Astrocyte of the cerebellum (primary cell): Measurements from ENCODE around the gene SCG2.

Source experiments
- DNase-seq: peaks from one replicate; pipeline ENCODE4 v3.0.0-alpha.2; 2011; ENCODE audit warnings: low read depth
- H3K4me3 ChIP-seq: 2 replicates; pipeline ENCODE4 v1.5.1; 2011; ENCODE audit warnings: mild to moderate bottlenecking, low read depth, low read length, moderate library complexity
- in situ Hi-C: cut with HindIII; loops from 2 replicates; pipeline ENCODE4 v1.10.0; 2017; ENCODE audit warnings: low sequenced_read_pairs
- TF ChIP-seq, protein P1 (sequence below): IDR thresholded peaks from 2 replicates; pipeline ENCODE4 v1.5.1; 2012; ENCODE audit warnings: low read length, low read depth, moderate library complexity, mild to moderate bottlenecking; ENCODE audit errors: missing control alignments

SCG2 gene

DNA sequence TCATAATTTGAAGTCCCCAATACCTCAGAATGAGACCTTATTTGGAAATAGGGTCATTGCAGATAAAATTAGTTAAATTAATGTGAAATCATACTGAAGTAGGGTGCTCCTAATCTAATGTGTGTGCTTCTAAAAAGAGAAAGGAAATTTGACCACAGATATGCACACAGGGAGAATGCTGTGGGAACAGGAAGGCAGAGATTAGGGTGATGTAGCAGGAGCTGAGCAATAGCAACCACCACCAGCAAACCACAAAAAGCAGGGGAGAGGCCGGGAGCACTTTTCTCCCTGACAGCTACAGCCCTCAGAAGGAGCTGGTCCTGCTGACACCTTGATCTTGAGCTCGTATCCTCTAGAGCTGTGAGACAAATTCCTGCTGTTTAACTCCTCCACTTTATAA lies 24.6 kb upstream of the SCG2 start:
- H3K4me3 ChIP-seq = no peak overlapping the region
- in situ Hi-C loops = no loop called here
- peak; percentile 85 for DNase-seq
- TF ChIP-seq, protein P1, sequence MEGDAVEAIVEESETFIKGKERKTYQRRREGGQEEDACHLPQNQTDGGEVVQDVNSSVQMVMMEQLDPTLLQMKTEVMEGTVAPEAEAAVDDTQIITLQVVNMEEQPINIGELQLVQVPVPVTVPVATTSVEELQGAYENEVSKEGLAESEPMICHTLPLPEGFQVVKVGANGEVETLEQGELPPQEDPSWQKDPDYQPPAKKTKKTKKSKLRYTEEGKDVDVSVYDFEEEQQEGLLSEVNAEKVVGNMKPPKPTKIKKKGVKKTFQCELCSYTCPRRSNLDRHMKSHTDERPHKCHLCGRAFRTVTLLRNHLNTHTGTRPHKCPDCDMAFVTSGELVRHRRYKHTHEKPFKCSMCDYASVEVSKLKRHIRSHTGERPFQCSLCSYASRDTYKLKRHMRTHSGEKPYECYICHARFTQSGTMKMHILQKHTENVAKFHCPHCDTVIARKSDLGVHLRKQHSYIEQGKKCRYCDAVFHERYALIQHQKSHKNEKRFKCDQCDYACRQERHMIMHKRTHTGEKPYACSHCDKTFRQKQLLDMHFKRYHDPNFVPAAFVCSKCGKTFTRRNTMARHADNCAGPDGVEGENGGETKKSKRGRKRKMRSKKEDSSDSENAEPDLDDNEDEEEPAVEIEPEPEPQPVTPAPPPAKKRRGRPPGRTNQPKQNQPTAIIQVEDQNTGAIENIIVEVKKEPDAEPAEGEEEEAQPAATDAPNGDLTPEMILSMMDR = no peak

- in situ Hi-C loops = no loop called here
- no peak for DNase-seq
- TF ChIP-seq, protein P1 = no peak
- H3K4me3 ChIP-seq = no peak overlapping the region
Measured at GRCh38 chr2:223625652-223626051, 23.5 kb upstream of the SCG2 start.

DNA sequence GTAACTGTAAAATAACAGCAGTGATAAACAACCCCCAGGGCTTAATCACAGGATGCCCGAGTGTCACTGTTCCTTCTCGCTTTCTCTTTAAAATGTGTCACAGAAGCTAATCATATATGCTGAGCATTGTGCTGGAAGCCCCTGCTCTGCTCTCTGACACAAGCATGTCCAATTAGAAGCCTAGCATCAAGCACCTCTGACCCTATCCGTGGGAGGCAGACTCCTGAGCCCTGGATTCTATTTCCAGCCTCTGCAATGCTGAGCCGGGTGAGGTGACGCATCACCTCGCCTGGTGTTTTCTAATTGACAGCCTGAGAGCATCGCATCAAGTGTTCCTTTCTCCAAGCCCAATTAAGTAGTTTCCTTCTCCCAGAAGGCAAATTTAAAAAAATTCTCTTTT lies 19.7 kb upstream of the SCG2 start:
- in situ Hi-C loops = no loop called here
- no peak overlapping the region for H3K4me3 ChIP-seq
- DNase-seq = no peak
- TF ChIP-seq, protein P1 = no peak

DNA sequence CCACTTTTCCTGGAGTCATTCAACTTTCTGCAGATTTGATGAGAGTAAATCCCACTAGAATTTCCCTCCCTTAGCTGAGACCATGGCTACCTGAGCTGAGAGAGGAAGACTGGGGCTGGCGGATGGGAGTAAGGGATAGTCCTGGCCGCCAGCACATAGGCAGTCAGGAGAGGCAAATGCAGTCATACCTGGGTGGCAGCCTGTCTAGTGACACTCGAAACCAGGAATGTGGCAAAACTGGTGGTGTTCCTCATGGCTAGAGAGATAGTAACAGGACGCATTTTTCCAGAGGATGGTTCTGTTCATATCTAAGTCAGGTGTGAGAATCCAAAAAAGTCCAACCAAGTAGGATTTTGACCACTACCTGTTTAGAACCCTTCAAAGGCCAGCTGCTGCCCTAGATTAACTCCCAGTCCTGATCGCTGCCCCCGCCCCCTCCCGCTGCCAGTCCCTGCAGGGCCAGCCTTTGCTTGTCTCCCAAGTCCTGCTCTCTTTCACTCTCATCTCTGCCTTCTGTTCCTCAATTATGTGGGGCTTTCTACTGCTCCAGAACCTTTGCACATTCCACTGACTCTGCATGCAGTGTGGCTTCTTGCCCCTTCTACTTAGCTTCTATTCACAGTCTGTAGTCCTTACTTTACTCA lies 17.4 kb upstream of the SCG2 start:
- TF ChIP-seq, protein P1 = no peak
- H3K4me3 ChIP-seq = no peak overlapping the region
- in situ Hi-C loops = no loop called here
- DNase-seq = no peak

DNA sequence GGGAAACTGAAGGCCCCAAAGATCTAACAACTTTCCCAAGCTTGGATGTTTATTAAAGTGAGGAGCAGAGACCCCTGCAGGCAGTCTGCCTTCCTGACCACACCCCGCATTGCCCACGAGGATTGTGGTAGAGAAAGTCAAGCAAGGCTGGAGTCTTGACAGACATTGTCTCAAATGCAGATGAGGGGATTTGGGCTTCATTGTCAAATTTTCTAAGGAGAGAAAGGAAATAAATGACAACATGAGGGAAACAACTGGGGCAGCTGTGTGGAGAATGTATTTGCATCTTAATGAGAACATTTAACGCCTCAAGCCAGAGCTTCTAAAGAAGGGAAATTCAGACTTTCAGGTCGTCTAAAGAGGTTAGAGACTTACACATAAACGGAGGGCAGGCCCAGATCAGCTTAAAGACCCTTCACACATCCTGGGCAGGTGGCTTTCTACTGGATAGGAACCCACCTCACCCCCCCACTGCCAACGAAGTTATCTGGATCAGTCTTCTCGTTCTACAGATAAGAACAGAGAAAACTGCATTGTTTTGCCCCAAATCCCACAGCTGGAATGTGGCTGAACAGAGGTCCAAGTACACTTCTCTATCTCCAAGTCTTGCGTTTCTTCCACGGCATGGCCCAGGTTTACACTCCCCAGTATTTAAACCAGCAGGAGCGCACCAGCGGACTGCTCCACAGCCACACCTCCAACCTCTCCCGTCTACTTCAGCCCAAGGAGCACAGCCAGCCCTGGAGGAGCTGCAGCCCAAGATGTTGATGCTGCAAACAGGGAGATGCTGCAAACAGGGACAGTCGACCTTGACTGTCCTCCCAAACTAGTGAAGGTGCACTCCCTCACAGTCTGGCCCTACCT lies 16.2 kb upstream of the SCG2 start:
- TF ChIP-seq, protein P1 = peak; percentile 18
- no peak overlapping the region for H3K4me3 ChIP-seq
- DNase-seq = no peak
- in situ Hi-C loops = no loop called here

DNA sequence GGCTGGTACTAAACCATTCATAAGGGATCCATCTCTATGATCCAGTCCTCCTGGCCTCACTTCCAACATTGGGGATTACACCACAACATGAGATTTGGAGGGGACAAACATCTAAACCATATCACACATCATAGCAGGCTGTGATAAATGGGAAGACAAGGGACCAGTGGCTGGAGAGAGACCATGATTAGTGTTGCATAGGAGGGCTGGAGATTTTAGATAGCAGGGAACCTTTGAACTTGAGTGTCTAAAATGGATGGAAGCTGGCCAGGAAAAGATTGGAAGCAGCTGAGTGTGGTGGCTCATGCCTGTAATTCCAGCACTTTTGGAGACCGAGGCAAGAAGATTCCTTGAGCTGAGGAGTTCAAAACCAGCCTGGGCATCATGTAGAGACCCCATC lies 12.4 kb upstream of the SCG2 start:
- no peak overlapping the region for H3K4me3 ChIP-seq
- TF ChIP-seq, protein P1 = no peak
- DNase-seq = no peak
- in situ Hi-C loops = no loop called here
